ENCODE results near the gene ABCC4.
"Not testable (repeated sequence)": the region's sequence is repeated elsewhere in the genome, so short reads cannot be mapped to it uniquely, and the experiment has no call there.

The ABCC4 gene

DNA sequence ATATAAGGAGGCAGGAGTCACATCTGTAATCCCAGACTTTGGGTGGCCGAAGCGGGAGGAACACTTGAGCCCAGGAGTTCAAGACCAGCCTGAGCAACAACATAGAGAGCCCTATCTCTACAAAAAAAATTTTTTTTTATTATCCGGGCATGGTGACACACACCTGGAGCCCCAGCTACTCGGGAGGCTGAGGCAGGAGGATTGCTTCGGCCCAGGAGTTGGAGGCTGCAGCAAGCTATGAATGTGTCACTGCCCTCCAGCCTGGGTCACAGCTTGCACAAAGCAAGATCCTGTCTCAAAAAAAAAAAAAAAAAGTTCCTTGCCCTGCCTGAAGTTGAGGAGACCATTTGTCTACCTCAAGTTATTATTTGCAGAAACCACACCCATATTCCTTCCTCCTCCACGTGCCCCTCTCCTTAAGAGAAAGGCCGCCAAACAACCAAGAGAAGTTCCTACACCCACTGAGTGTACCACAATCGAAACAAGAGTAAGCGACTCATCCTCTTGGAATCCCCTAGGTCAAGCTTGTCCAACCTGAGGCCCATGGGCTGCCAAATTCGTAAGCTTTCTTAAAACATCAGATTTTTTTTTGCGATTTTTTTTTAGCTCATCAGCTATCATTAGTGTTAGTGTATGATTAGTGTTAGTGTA is 2.2 kb downstream of the ABCC4 start:
- DNase-seq (ENCODE audit: low spot score): no peak

DNA sequence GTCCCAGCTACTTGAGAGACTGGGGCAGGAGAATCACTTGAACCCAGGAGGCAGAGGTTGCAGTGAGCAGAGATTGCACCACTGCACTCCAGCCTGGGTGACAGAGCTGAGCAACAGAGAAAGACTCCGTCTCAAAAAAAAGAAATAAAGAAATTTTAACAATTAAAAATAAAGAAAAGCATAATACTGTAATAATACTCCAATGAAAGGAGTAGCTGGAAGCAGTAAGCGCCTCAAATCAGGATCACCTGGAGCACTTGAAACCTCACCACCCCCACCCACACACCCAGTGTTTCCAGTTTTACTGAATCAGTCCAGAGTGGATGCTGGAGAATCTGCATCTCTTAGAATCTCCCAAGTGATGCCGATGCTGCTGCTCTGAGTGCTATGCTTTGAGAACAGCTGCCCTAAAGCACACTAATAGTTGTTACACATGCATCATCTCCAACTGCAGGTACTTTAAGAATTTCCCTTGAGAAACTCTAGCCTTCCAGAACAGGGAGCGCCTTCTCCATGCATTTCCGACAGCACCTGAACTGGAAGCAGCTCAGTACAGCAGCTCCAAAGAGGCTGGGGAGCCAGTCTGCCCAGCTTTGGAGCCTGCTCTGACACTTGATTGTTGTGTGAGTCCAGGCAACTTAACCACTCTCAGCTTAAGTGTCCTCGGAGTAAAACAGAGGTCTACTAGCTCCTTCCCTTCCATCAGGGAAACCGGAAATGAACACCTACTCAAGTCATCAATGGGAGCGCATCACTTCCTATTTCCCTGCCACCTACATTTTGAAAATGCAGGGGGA is 2.9 kb downstream of the ABCC4 start:
- DNase-seq (ENCODE audit: low spot score): no peak

DNA sequence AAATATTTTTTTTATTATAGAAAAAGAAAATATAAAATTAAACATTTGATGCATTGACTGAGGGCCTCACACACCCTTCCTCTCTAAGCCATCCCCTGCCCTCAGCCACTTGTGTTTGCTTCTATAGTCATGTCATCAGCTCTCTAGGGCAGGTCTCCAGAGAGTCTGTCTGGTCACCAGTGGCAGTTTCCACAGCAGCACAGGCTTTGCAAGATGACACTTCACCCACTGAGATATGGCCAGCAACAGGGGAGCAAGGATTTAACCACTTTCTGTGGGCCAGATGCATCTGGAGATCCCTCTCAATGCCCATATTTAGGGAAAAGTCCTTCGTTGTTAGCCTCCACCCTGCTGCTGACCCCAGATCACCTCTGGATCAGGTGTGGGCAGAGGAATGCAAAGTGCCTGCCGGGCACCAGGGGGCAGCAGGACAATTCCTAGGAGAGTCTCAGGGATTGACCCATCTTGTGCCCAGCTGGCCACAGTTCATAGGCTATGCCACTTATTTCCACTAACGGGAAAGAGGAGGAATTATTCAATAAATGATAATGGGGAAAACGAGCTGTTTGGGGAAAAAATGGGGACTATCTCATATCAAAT is 4.8 kb downstream of the ABCC4 start:
- DNase-seq (ENCODE audit: low spot score): no peak

DNA sequence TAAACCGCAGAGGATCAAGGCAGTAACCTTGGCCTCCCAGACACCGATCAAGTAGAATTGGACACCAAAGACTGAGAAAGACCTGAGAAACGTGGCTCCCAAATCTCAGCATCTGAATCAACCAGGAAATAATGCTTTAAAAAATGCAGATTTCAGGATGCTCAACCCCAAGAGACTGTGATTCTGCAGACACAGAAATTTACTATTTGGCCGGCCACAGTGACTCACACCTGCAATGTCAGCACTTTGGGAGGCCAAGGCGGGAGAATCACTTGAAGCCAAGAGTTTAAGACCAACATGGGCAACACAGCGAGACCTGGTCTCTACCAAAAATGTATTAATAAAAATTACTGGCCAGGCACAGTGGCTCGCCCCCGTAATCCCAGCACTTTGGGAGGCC is 6.2 kb downstream of the ABCC4 start:
- DNase-seq (ENCODE audit: low spot score): no peak

DNA sequence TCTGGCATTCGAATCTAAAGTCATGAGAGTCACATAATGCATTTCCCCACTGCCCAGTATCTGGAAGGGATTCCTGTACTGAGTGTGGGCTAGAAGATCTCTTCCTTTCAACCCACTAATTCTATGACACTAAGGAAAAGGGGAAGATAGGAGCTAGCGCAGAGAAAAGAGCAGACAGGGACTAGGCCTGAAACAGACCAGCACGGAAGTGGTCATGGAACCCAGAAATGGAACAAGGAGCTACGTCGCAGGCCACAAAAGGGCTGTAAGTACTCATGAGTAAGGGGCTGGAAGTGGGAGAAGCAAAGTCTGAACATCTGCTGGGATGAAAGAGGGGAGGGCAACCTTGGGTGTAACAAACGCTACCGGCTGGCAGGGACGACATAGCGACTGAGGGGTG is 8.6 kb downstream of the ABCC4 start:
- DNase-seq (ENCODE audit: low spot score): peak; percentile 63

DNA sequence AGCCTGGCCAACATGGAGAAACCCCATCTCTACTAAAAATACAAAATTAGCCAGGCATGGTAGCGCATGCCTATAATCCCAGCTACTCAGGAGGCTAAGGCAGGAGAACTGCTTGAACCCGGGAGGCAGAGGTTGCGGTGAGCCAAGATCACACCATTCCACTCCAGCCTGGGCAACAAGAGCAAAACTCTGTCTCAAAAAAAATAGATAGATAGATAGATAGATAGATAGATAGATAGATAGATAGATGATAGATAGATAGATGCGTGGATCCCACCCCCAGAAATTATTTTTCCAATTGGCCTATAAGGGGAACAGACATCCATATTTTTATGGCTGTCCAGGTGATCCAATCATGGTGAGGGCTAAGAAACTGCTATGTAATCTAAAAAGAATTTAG is 11.3 kb downstream of the ABCC4 start:
- not testable (repeated sequence) for DNase-seq (ENCODE audit: low spot score)

DNA sequence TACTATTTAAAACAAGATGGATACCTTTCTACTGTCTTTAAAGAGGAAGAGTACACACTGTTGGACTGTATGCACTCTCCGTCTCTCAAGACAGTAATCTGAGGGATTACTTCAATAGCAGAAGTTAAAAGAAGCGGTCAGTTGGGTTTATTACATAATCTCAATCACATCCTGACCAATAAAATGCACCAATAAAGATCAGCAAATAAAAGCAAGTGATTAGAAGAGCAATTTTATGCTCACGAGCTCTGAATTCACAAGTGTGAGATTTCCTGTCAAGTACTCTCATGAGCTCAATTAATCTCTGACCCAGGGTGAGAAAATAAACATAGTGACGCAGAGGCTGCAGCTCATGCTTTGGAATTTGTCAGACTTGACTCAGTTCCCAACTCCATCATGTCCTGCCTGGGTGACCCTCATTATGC is 12.2 kb downstream of the ABCC4 start:
- DNase-seq (ENCODE audit: low spot score): no peak

DNA sequence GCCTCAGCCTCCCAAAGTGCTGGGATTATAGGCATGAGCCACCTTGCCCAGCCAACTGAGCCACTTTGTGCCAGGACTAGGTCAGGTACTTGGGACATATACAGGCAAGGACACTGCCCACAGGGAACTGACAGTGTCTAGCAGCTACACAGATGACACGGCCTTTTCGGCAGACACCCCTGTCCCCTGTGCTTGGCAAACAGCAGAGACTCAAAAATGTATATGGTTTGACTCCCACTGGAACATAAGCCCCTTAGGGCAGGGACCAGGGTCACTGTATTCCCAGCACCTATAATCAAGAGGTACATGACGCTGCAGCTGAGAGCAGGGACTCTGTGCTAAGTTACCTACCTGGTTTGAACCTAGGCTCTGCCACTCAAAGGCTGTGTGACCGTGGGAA is 16.8 kb downstream of the ABCC4 start:
- no peak for DNase-seq (ENCODE audit: low spot score)

DNA sequence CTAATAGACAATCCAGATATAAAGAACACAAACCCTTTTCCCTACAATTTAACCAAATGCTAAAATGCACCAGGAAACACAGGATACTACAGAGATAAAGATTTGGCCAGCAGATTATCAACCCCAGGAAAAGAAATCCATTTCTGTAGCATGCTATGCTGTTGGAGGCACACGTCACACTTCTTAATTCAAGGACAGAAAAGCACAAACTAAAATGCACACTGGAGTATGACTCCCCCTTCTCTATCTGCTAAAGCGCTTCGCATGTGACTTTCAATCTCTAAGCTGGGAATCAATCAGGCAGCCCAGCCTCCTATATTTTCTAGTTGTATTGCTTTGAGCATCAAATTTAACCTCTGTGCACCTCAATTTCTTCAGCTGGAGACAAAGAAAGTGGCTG is 22.2 kb downstream of the ABCC4 start:
- DNase-seq (ENCODE audit: low spot score): no peak

DNA sequence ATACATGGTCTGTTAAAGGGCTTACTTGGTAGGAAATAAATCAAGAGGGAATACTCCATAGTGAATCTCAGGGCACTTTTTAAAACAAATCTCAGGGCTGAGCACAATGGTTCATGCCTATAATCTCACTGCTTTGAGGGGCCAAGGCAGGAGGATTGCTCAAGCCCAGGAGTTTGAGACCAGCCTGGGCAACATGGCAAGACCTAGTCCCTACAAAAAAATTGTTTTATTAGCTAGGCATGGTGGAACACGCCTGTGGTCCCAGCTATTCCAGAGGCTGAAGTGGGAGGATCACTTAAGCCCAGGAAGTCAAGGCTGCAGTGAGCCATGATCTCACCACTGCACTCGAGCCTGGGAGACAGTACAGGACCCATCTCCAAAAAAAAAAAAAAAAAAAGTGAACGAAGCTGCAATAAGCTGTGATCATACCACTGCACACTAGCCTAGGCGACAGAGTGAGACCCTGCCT is 25.2 kb downstream of the ABCC4 start:
- no peak for DNase-seq (ENCODE audit: low spot score)

DNA sequence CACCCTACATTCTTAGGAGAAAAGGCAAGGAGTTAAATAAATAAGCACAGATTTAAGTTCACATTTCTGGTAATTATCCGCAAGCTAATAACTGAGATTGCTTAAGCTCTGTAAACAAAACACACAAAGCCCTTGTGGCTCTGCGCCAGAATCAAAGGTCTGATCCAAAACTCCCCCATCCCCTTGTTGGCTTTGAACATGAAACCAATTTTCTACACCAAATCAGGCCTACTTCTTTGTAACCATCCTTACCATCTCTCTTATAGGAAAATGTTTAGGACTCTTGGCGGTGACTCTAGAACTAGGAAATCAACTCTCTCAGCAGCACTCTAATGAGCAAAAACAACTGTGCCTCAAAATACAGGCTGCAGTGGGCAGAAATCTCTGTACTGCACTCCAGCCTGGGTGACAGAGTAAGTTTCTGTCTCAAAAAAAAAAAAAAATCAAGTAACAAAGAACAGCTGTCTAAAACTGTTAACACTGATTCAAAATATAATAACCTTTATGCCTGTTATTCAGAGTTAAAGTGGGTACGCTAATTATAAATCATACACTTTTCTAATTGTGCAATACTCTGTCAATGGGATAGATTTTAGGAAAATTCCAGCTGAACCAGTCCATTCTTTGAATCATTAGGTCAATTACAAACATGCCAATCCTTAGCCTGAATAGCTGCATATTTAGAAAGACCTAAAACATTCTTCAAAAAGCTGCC is 25.8 kb downstream of the ABCC4 start:
- no peak for DNase-seq (ENCODE audit: low spot score)

DNA sequence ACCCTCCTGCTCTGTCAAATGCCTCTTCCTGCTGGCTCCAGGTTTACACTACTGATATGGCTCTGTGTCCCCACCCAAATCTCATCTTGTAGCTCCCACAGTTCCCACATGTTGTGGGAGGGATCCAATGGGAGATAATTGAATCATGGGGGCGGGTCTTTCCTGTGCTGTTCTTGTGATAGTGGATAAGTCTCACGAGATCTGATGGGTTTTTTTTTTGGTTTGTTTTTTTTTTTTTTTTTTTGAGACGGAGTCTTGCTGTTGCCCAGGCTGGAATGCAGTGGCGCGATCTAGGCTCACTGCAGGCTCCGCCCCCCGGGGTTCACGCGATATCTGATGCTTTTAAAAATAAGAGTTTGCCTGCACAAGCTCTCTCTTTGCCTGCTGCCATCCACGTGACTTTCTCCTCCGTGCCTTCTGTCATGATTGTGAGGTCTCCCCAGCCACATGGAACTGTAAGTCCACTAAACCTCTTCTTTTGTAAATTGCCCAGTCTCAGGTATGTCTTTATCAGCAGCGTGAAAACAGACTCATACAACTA is 27.6 kb downstream of the ABCC4 start:
- not testable (repeated sequence) for DNase-seq (ENCODE audit: low spot score)

DNA sequence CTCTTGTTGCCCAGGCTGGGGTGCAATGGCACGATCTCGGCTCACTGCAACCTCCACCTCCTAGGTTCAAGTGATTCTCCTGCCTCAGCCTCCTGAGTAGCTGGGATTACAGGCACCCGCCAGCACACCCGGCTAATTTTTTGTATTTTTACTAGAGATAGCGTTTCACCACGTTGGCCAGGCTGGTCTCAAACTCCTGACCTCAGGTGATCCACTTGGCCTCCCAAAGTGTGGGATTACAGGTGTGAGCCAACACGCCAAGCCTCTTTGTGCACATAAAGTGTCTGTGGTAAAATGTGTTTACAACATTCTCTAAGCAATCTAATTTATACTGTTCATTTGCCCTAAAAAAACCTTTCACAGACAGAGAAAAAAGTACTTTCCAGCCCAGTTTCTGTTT is 29.2 kb downstream of the ABCC4 start:
- not testable (repeated sequence) for DNase-seq (ENCODE audit: low spot score)

DNA sequence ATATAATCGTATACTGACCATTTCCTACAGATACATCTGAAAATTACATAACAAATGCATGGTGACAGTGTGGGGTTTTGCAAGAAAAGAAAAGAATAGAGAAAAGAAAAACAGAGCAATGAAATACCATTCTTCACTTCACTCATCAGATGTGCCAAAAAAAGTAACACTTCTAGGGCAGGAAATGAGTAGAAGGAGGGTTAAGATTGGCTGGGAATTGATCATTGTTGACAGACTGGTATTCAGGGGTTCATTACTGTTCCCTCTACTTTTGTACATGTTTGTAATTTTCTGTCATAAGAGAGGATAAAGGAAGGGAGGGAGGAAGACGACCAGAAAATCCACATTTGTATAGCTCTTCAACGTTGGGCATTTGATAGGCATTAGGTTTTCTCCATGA is 31.5 kb downstream of the ABCC4 start:
- no peak for DNase-seq (ENCODE audit: low spot score)

DNA sequence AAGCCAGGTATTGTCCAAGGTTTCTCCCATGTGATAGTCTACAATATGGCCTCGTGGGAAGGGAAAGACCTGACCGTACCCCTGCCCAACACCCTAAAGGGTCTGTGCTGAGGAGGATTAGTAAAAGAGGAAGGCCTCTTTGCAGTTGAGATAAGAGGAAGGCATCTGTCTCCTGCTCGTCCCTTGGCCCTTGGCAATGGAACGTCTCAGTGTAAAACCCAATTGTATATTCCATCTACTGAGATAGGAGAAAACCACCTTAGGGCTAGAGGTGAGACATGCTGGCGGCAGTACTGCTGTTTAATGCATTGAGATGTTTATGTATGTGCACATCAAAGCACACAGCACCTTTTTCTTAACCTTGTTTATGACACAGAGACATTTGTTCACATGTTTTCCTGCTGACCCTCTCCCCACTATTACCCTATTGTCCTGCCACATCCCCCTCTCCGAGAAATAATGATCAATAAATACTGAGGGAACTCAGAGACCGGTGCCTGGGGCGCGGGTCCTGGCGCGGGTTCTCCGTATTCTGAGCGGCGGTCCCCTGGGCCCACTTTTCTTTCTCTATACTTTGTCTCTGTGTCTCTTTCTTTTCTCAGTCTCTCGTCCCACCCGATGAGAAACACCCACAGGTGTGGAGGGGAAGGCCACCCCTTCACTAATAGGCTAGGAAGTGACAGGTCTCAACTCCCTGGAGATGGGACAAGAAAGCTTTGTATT is 32.7 kb downstream of the ABCC4 start:
- not testable (repeated sequence) for DNase-seq (ENCODE audit: low spot score)

DNA sequence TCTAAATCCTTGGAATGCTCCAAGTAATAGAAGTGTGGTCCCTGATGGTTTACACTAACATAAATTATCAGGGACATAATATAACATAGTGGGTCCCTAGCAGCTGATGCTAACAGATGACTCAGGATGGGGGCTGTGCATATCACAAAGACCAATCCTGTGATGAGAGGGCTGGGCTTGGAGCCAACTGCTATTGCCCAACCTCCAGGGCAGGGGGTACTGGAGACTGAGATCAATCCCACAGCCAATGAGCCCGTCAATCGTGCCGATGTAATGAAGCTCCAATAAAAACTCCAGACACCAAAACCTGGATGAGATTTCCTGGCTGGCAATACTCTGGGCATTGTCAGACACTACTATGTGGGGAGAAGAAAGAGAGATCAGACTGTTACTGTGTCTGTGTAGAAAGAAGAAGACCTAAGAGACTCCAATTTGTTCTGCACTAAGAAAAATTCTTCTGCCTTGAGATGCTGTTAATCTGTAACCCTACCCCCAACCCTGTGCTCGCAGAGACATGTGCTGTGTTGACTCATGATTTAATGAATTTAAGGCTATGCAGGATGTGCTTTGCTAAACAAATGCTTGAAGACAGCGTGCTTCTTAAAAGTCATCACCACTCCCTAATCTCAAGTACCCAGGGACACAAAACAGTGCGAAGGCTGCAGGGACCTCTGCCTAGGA is 33.4 kb downstream of the ABCC4 start:
- no peak for DNase-seq (ENCODE audit: low spot score)

DNA sequence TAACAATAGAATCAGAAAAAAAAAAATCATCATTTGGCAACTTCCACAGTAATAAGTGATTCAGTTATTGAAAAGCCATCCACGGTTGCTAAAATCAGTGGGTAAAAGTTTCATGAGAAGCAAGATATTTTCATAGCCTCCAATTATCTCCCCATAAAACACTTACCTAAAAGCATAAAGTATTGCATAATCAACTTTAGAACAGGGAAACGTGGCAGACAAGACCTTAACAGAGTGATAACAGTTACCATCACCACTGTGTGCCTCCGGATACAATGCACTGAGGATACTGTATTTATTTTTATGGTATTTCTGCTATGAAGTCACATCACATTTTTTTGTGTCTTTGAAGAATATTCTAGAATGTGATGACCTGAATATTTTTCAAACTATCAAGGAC is 37.0 kb downstream of the ABCC4 start:
- DNase-seq (ENCODE audit: low spot score): no peak

DNA sequence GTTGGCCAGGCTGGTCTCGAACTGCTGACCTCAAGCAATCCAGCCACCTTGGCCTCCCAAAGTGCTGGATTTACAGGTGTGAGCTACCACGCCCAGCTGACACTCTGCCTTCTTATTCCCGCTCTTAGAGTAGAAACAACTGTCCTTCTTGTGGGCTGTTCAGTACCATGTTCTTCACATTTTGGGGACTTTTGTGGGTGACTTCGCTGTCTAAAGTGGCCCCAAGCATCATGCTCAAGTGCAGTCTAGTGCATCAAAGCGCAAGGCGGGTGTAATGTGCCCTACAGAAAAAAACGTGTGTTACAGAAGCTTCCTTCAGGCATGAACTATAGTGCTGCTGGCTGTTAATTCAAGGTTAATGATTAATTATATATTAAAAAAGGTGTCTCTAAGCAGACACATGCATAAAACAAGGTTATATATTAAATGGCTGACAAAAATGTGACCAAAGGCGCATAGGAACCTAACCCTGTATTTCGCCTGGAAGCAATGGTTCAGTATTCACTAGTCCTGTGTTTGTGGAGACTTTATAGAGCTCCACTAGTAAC is 38.3 kb downstream of the ABCC4 start:
- DNase-seq (ENCODE audit: low spot score): no peak

DNA sequence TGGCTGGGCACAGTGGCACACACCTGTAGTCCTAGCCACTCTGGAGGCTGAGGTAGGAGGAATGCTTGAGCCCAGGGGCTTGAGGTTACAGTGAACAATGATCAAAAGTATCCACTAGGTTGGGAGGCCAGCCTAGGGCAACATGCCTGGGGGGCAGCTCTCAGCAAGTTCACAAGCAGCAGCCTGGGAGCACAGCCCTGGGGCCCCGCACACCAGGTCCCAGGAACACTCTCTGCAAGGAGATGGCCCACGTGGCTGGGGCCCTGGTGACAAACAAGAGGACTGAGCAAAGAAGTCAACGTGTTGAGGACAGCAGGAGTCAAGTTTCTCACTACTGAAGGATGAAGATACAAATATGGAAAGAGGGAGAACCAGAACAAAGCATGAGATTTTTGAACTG is 39.3 kb downstream of the ABCC4 start:
- no peak for DNase-seq (ENCODE audit: low spot score)

DNA sequence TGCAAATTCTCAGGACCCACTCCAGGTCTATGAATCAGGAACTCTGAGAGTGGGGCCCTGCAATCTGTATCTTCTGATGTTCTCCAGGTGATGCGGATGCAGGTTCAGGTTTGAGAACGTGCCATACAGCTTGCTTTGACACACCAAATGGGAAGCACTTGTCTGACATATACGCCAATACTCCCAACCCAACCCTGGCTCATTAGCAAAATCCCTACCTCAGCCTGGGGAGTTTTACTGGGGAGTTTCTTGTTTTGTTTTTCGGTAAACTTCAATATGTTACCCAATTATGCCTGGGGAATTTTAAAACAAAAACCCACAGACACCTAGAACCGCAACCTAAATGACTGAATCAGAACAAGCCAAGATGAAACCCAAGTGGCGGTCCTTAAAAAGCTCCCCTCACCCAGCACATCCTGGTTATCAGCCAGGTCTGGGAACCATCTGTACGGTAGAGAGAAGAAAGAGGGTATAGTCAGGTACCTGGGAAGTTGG is 41.2 kb downstream of the ABCC4 start:
- no peak for DNase-seq (ENCODE audit: low spot score)
